ENCODE data around the gene FAM151B. TPM values are rescaled to one million over a fixed set of nuclear protein-coding genes. Genes with fewer than 3 reads are reported as not detected.

Gene FAM151B
- total and polyA plus RNA-seq, 2 donors from 2014 or later: 1.8 to 3.8 TPM

GRCh38 chr5:80482578-80482977 lies 5.3 kb upstream of the FAM151B start:
- intact Hi-C loops (cut with DNase I): no loop called here
- no peak for TF ChIP-seq CTCF (IDR thresholded peaks at IDR 0.05; ENCODE audit: borderline replicate concordance, extremely low read depth, insufficient read depth)
- DNase-seq (no peak), FAIRE-seq (no peak)
- Histone ChIP-seq H3K27ac (ENCODE audit: low read depth in 2 of 2, low read length in 2 of 2) (no peak overlapping the region), H3K4me3 (ENCODE audit: low read length in 3 of 3) (no peak overlapping the region), H3K36me3 (ENCODE audit: control insufficient read depth in 2 of 3, insufficient read depth in 3 of 3, low read length in 3 of 3) (peaks cover 0 to 5% (median 0%) of the 10 kb centered on the region in 3 donors), H3K9ac (ENCODE audit: low read length in 3 of 3) (no peak overlapping the region), H3K27me3 (ENCODE audit: control insufficient read depth, insufficient read depth, low read length) (no peaks in the 10 kb centered on the region), H3K9me3 (ENCODE audit: control insufficient read depth in 2 of 3, insufficient read depth in 1 of 3, low read length in 3 of 3) (peaks cover 1 to 4% (median 2%) of the 10 kb centered on the region in 3 donors), H3K4me1 (ENCODE audit: control insufficient read depth in 2 of 3, insufficient read depth in 2 of 3, low read depth in 1 of 3, low read length in 3 of 3) (no peaks in the 10 kb centered on the region)

GRCh38 chr5:80483636-80484232 lies 4.2 kb upstream of the FAM151B start:
- Histone ChIP-seq H3K9me3 (ENCODE audit: control insufficient read depth in 2 of 3, insufficient read depth in 1 of 3, low read length in 3 of 3) (peaks cover 1 to 4% (median 2%) of the 10 kb centered on the region in 3 donors), H3K27ac (ENCODE audit: low read depth in 2 of 2, low read length in 2 of 2) (no peak overlapping the region), H3K36me3 (ENCODE audit: control insufficient read depth in 2 of 3, insufficient read depth in 3 of 3, low read length in 3 of 3) (peaks cover 0 to 5% (median 0%) of the 10 kb centered on the region in 3 donors), H3K4me1 (ENCODE audit: control insufficient read depth in 2 of 3, insufficient read depth in 2 of 3, low read depth in 1 of 3, low read length in 3 of 3) (no peaks in the 10 kb centered on the region), H3K9ac (ENCODE audit: low read length in 3 of 3) (no peak overlapping the region), H3K27me3 (ENCODE audit: control insufficient read depth, insufficient read depth, low read length) (no peaks in the 10 kb centered on the region), H3K4me3 (ENCODE audit: low read length in 3 of 3) (no peak overlapping the region)
- DNase-seq (no peak), FAIRE-seq (no peak)
- intact Hi-C loops (cut with DNase I): no loop called here
- TF ChIP-seq CTCF (IDR thresholded peaks at IDR 0.05; ENCODE audit: borderline replicate concordance, extremely low read depth, insufficient read depth): no peak

- intact Hi-C loops (cut with DNase I): no loop called here
- TF ChIP-seq CTCF (IDR thresholded peaks at IDR 0.05; ENCODE audit: borderline replicate concordance, extremely low read depth, insufficient read depth): no peak
- peak overlapping the region; percentile 79 to 84 (median 84) for H3K4me3 ChIP-seq (ENCODE audit: low read length in 3 of 3)
- H3K4me1 ChIP-seq (ENCODE audit: control insufficient read depth in 2 of 3, insufficient read depth in 2 of 3, low read depth in 1 of 3, low read length in 3 of 3): peaks cover 0 to 5% (median 0%) of the 10 kb centered on the region in 3 donors
- DNase-seq: no peak
- FAIRE-seq: no peak
- H3K9ac ChIP-seq (ENCODE audit: low read length in 3 of 3): peak overlapping the region in 2 of 3 donors; percentile 59
- H3K36me3 ChIP-seq (ENCODE audit: control insufficient read depth in 2 of 3, insufficient read depth in 3 of 3, low read length in 3 of 3): peaks cover 0 to 3% (median 0%) of the 10 kb centered on the region in 3 donors
- no peaks in the 10 kb centered on the region for H3K27me3 ChIP-seq (ENCODE audit: control insufficient read depth, insufficient read depth, low read length)
- H3K27ac ChIP-seq (ENCODE audit: low read depth in 2 of 2, low read length in 2 of 2): peak overlapping the region; percentile 39 to 45
- peaks cover 0 to under 1% (median 0%) of the 10 kb centered on the region in 3 donors for H3K9me3 ChIP-seq (ENCODE audit: control insufficient read depth in 2 of 3, insufficient read depth in 1 of 3, low read length in 3 of 3)
These were observed 464 bp upstream of the FAM151B start for GRCh38 chr5:80487444-80487828.
